Nephron progenitor cell (in vitro differentiated cells): ENCODE results near the gene SETD1B.
"Not testable (repeated sequence)": the region's sequence is repeated elsewhere in the genome, so short reads cannot be mapped to it uniquely, and the experiment has no call there.

Experiments
- DNase-seq: peaks from one replicate; pipeline ENCODE4 v3.0.0; 2021
- H3K27ac Mint-ChIP-seq: 2 replicates; pipeline ENCODE4 v1.8.0; 2021; ENCODE audit warnings: mild to moderate bottlenecking, moderate library complexity, mixed read lengths
- H3K27me3 Mint-ChIP-seq: 2 replicates; pipeline ENCODE4 v1.8.0; 2021; ENCODE audit warnings: mild to moderate bottlenecking, low read depth, mixed read lengths; ENCODE audit not compliant: poor library complexity
- H3K36me3 Mint-ChIP-seq: 2 replicates; pipeline ENCODE4 v1.8.0; 2021; ENCODE audit warnings: low read depth, mixed read lengths
- H3K4me1 Mint-ChIP-seq: 2 replicates; pipeline ENCODE4 v1.8.0; 2021; ENCODE audit warnings: mixed read lengths
- H3K4me3 Mint-ChIP-seq: 2 replicates; pipeline ENCODE4 v1.8.0; 2021; ENCODE audit warnings: mild to moderate bottlenecking, moderate library complexity, mixed read lengths
- H3K9me3 Mint-ChIP-seq: 2 replicates; pipeline ENCODE4 v1.8.0; 2021; ENCODE audit warnings: mild to moderate bottlenecking, moderate library complexity, mixed read lengths
- TF ChIP-seq, protein P1 (sequence below): fragments of 200-600 bp; sonication (generic); IDR thresholded peaks from 2 replicates; pipeline ENCODE4 v1.5.0; 2021; ENCODE audit warnings: antibody characterized with exemption

The SETD1B gene

DNA sequence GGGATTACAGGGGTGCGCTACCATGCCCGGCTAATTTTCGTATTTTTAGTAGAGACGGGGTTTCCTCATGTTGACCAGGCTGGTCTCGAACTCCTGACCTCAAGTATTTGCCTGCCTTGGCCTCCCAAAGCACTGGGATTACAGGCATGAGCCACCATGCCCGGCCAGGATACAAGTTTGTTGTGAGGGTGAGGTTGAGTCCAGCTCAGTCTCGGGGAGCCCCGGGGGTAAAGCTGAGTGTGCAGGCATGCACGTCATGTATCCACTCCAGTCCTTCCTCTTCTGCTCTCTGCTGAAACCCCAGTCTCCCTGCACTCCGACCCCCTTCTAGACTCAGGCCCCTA is 54.5 kb downstream of the SETD1B start:
- peaks cover 10% of the 10 kb centered on the region for H3K27me3 Mint-ChIP-seq
- peak overlapping the region; percentile 73 for H3K4me3 Mint-ChIP-seq
- TF ChIP-seq, protein P1, sequence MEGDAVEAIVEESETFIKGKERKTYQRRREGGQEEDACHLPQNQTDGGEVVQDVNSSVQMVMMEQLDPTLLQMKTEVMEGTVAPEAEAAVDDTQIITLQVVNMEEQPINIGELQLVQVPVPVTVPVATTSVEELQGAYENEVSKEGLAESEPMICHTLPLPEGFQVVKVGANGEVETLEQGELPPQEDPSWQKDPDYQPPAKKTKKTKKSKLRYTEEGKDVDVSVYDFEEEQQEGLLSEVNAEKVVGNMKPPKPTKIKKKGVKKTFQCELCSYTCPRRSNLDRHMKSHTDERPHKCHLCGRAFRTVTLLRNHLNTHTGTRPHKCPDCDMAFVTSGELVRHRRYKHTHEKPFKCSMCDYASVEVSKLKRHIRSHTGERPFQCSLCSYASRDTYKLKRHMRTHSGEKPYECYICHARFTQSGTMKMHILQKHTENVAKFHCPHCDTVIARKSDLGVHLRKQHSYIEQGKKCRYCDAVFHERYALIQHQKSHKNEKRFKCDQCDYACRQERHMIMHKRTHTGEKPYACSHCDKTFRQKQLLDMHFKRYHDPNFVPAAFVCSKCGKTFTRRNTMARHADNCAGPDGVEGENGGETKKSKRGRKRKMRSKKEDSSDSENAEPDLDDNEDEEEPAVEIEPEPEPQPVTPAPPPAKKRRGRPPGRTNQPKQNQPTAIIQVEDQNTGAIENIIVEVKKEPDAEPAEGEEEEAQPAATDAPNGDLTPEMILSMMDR: no peak
- H3K27ac Mint-ChIP-seq: peak overlapping the region; percentile 99
- DNase-seq: no peak
- peaks cover 61% of the 10 kb centered on the region for H3K4me1 Mint-ChIP-seq
- H3K36me3 Mint-ChIP-seq: no peaks in the 10 kb centered on the region
- H3K9me3 Mint-ChIP-seq: no peaks in the 10 kb centered on the region

DNA sequence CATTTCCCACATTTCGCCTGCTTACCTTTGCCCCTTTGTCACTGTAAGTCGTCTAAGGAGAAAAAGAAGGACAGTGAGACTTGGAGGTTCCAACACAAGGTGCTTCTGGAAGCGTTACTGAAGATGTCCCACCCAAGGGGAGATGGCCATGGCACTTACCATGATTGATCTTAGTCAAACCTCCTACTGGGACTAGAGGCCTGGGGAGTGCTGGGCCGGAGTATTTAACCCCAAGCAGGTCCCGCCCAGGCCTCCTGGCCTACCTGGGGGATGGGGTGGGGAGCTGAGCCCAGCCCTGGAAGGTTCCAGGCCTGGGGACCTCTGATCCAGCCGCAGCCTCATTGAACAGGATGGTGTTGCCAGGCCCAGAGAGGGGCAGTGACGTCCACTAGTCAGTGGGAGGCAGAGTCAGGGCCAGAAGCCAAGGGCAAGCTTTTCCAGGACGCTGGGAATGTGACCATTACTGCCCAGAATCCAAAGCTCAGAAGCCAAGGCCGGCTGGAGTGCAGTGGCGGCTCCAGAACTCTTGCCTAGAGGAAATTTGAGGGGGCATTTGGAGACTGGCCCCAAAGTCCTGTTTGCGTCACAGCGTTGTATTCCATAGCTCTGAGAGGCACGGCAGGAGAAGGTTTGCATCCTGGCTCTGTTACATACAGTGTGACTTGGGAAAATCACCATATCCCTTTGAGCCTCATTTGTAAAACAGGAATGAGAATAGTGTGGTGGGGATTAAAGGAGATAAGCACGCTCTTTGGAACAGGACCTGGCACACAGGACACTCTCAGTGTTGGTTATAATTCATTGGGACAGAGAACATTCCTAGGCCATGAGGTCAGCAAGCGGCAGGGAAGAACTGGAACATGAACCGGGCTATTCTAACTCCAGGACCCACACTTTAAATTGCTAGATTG is 55.1 kb downstream of the SETD1B start, which contains the start of gene HPD:
Gene HPD (minus strand): TSS at position 198 of the 911 bp plus-strand sequence. CDS start 36 bp downstream, at position 162.
- Mint-ChIP-seq H3K4me3 (peak within 1 kb of the TSS; percentile 73), H3K36me3 (no peaks in the 10 kb centered on the region), H3K27me3 (peaks cover 10% of the 10 kb centered on the region), H3K4me1 (peaks cover 66% of the 10 kb centered on the region), H3K9me3 (no peaks in the 10 kb centered on the region), H3K27ac (peak within 1 kb of the TSS; percentile 99)
- peak; percentile 52 for DNase-seq
- TF ChIP-seq, protein P1: no peak

DNA sequence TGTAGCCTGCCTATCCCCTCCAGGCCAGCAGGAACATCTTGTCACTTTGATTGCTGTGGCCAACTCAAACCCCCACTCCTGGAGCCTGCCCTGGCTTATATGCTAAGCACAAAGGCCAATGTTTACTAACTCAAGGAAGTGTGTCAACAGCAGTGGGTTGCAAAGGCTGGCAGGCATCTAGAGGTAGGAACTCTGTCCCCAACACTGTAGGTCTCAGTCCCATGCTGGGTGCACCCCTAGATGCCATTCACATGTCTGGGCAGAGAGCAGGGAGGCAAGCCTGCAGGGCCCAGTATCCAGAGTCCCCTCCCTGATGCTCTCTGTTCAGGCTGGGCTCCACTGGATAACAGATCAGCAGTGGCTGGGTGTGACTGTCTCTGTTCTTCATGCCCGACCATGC is 56.4 kb downstream of the SETD1B start:
- peaks cover 14% of the 10 kb centered on the region for H3K27me3 Mint-ChIP-seq
- peaks cover 66% of the 10 kb centered on the region for H3K4me1 Mint-ChIP-seq
- no peak for DNase-seq
- H3K9me3 Mint-ChIP-seq: no peaks in the 10 kb centered on the region
- TF ChIP-seq, protein P1: no peak
- no peak overlapping the region for H3K4me3 Mint-ChIP-seq
- H3K36me3 Mint-ChIP-seq: no peaks in the 10 kb centered on the region
- no peak overlapping the region for H3K27ac Mint-ChIP-seq

DNA sequence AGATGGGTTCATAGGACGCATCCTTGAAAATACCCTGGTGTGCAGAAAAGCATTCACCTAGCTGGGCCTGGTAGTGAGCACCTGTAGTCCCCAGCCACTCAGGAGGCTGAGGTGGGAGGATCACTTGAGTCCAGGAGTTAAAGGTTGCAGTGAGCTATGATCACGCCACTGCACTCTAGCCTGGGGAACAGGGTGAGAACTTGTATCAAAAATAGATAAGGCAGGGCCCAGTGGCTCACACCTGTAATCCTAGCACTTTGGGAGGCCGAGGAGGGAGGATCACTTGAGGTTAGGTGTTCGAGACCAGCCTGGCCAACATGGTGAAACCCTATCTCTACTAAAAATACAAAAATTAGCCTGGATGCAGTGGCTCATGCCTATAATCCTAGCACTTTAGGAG is 56.9 kb downstream of the SETD1B start:
- Mint-ChIP-seq H3K4me1 (peaks cover 66% of the 10 kb centered on the region), H3K27ac (peak overlapping the region; percentile 86), H3K27me3 (peaks cover 14% of the 10 kb centered on the region)
- not testable (repeated sequence) for H3K36me3 Mint-ChIP-seq, H3K9me3 Mint-ChIP-seq, DNase-seq, H3K4me3 Mint-ChIP-seq

DNA sequence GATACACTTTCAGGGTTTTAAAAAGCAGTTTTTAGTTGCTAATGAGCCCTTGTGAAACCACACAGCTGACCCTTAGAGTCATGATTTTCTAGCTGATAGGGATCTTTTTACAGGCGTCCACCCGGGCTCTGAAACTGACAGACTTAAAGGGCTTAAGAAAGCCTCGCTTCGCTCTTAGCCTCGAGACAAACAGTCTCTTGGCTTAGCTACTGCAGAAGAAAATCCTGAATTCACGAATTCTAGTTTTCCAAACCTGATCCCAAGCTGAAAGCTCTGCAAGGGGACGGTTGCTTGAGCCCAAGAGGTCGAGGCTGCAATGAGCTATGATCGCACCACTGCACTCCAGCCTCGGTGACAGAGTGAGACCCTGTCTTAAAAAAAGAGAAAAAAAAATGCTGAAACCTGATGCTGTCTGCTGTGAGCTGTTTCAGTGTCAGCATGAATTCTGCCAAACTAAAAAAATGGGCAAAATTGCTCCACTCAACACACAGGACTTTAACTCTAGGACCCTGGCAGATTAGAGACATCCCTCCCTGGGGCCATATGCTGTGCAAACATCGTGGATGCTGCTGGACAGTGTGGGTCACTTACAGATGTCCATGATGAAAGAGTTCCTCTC is 57.9 kb downstream of the SETD1B start:
- H3K27ac Mint-ChIP-seq: peak overlapping the region; percentile 86
- peaks cover 58% of the 10 kb centered on the region for H3K4me1 Mint-ChIP-seq
- DNase-seq: peak; percentile 30
- H3K27me3 Mint-ChIP-seq: peaks cover 9% of the 10 kb centered on the region
- no peaks in the 10 kb centered on the region for H3K9me3 Mint-ChIP-seq
- no peaks in the 10 kb centered on the region for H3K36me3 Mint-ChIP-seq
- TF ChIP-seq, protein P1: no peak
- peak overlapping the region; percentile 62 for H3K4me3 Mint-ChIP-seq

DNA sequence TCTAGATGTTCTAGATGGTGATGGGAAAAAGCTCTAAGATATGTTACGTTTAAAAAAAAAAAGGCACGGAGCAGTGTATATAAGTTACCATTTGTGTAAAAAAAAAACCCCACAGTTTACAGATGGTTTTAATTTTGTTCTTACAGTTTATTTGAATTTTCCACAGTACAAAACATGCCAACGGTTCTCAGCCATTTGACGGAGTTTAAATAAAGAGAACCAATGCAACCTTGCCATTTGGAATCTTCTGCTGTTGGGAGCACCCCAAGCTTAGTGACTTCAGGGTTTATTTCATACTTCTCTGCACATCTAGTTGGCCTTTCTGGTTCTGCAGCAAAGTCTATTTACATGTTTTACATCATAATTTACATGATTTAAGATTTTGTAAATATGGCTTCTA is 62.5 kb downstream of the SETD1B start:
- Mint-ChIP-seq H3K4me3 (no peak overlapping the region), H3K4me1 (peaks cover 19% of the 10 kb centered on the region), H3K36me3 (no peaks in the 10 kb centered on the region), H3K9me3 (no peaks in the 10 kb centered on the region), H3K27me3 (peaks cover 4% of the 10 kb centered on the region), H3K27ac (no peak overlapping the region)
- TF ChIP-seq, protein P1: no peak
- no peak for DNase-seq

DNA sequence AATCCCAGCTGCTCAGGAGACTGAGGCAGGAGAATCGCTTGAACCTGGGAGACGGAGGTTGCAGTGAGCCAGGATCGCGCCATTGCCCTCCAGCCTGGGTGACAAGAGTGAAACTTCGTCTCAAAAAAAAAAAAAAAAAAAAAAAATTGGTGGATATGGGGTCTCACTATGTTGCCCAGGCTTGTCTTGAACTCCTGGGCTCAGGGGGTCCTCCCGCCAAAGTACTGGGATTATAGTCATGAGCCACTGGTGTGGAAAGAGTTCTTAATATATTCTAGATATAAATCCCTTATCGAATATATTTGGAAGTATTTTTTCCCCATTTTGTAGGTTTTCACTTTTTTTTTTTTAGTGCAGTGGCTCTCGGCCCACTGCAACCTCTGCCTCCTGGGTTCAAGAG is 65.4 kb downstream of the SETD1B start:
- not testable (repeated sequence) for H3K9me3 Mint-ChIP-seq, H3K4me3 Mint-ChIP-seq, DNase-seq, H3K27ac Mint-ChIP-seq, H3K36me3 Mint-ChIP-seq, H3K4me1 Mint-ChIP-seq, H3K27me3 Mint-ChIP-seq
